ENCODE measurements around the gene UCP1.

Gene UCP1, protein sequence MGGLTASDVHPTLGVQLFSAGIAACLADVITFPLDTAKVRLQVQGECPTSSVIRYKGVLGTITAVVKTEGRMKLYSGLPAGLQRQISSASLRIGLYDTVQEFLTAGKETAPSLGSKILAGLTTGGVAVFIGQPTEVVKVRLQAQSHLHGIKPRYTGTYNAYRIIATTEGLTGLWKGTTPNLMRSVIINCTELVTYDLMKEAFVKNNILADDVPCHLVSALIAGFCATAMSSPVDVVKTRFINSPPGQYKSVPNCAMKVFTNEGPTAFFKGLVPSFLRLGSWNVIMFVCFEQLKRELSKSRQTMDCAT

GRCh38 chr4:140568507-140569306, at the start of gene UCP1:
Gene UCP1, minus strand, starts transcription at chr4:140568961. Its CDS starts 232 bp downstream, at chr4:140568729.
- no peak for FAIRE-seq

GRCh38 chr4:140617499-140618248, 48.9 kb upstream of the UCP1 start:
- no peak for FAIRE-seq

- FAIRE-seq = no peak
These were observed 46.7 kb upstream of the UCP1 start for GRCh38 chr4:140615451-140615850.

- no peak for FAIRE-seq
These were observed 43.6 kb upstream of the UCP1 start for GRCh38 chr4:140612357-140612756.

DNA sequence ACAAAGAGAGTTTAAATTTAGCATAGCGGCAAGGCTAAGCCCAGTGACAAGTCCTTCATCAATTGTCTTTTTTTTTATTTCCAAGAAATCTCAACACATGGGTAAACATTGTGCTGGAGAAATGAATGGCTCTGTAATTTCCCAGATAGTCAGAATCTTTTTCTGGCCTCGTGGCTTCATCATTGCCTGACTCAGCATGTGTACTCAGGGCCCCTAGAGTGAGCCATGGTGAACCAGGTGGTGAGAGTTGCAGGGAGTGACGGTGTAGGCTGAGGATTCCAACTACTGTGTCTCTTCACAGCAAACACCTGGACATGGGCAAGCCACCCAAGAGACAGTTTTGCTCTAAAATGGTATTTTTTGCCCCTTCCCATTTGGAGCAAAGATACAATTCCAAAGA, 43.1 kb upstream of the UCP1 start:
- FAIRE-seq = no peak

DNA sequence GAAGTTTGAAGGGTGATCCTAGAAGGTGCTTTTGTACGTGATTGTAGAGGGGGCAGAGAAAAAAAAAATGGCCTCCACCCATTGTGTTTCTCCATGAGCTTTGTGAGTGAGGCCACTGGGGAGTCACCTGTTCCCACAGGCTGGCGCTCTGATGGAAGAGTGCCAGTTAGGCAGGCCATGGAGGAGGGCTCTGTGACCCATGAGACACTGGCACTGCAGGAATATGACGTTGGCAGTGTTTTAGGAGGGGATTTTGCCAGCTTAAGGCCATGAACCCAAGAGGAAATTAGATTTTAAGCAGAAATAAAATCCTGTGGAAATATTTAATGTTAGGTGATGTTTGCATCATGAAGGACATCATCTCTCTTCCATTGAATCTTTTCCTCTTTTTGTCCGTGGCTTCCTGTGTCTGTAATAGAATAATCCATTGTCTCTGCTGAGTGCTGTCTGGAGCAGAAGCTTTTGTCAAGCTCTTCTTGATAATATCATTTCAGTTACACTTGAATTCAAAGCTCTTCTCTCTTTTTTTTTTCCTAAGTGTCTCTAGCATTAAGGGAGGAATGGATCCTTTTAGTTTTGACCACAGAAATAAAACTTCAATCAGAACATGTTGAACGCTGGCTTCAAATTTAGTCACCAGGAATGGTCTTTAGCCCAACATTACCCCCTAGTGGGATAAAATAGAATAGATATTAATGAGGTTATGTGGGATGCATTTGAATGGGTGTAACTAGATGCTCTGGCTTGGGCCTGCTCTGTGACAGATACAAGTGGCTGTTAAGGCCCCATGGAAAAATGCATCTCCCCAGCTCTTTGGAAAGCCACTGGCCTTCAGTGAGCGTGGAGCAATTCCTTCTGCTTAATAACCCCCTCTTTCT, 41.0 kb upstream of the UCP1 start:
- peak; percentile 79 for FAIRE-seq

- FAIRE-seq = no peak
These were observed 39.1 kb upstream of the UCP1 start for GRCh38 chr4:140607852-140608251.

- FAIRE-seq = no peak
These were observed 35.8 kb upstream of the UCP1 start for GRCh38 chr4:140604544-140604943.

DNA sequence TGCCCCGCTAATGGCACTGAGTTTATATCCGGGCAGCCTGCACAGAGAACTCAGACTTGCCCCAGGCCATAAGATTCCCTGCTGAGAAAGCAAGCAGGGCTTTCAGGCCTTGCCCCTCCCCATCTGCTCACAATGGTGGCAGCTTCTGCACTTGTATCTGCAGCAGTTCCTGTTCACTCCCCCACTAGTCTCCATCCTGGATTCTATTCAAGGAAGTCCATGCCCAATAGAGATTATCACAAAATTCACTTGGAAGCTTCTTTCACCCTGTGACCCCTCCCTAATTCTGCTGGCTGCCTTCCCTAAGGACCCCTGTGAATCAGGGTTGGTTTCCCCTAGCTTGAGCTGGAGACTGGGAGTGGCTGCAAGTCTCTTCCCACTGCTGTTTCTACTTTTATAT, 34.5 kb upstream of the UCP1 start:
- no peak for FAIRE-seq

DNA sequence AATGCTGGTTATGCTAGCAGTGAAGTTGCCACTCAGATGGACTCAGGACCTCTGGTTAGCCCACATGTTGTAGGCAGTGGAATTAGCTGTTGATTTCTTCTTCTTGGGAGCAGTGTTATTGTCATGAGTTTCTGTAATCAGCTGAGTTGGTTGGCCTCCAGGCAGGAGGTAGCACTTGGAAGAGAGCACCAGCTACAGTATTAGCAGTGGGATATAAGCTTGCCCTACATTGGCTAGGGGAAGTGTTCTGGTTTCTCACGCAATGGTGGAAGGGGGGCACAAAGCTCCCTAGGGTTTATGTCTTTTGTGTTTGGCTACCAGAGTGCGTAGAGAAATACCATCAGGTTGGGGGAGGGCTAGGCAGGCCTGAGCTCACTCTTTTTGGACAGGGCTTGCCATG, 34.0 kb upstream of the UCP1 start:
- FAIRE-seq = no peak

DNA sequence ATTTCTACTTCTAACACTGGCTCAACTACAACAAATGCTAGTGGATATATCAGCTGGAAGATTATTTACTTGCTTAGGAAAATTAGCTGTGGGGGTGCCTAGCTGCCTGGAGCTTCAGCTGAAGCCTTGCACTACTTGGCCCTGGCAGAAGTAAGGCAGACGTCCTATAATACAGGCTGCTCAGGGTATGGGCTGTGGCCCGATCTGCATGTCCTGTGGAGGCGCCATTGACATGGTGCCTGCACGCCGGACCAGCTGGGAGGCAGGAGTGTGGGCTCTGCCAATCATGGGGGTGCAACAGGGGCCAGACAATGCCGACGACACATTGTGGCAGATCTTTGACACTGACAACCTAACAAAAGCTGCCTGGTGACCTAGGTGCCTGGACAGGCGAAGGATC, 31.6 kb upstream of the UCP1 start:
- FAIRE-seq = no peak

DNA sequence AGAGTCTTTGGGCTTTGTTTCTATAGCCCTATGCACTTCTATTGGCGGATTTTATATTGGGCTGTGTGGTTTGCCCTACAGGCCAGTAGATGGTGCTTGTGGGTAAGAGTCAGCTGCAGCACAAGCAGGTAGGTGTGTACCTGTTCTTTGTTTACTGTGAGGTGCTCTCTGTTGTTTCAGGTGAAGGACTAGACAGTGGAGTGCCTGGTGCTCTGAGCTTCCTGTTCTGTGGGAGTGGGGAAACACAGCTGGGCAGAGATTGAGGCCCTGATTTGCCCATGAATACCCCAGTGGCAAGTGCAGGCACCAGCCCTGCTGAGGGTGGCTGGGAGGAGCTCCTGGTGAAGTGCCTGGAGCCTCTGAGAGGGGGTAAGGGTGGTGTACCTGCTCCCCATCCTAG, 26.3 kb upstream of the UCP1 start:
- FAIRE-seq = no peak

- FAIRE-seq = no peak
These were observed 15.7 kb upstream of the UCP1 start for GRCh38 chr4:140584439-140584838.

GRCh38 chr4:140581078-140581477, 12.3 kb upstream of the UCP1 start:
- no peak for FAIRE-seq

- no peak for FAIRE-seq
These were observed 10.5 kb upstream of the UCP1 start for GRCh38 chr4:140579278-140579677.

GRCh38 chr4:140575489-140575888, 6.7 kb upstream of the UCP1 start:
- no peak for FAIRE-seq

- no peak for FAIRE-seq
These were observed 2.9 kb upstream of the UCP1 start for GRCh38 chr4:140571620-140572019.

DNA sequence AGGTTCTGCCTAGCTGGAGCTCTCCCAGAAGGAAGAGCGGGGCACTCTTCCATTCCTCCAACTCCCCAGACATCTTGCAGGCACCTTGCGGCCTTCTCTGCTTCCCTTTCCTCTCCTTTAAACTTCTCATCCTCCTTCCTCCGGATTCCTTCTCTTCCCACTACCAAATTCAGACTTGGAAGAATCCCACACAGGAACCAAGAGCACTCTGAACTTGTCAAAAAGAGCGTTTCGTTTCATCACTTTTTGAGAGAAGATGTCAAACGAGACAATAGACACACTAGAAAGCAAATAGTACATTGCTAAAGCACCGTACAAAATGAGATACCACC, 512 bp upstream of the UCP1 start:
- no peak for FAIRE-seq

DNA sequence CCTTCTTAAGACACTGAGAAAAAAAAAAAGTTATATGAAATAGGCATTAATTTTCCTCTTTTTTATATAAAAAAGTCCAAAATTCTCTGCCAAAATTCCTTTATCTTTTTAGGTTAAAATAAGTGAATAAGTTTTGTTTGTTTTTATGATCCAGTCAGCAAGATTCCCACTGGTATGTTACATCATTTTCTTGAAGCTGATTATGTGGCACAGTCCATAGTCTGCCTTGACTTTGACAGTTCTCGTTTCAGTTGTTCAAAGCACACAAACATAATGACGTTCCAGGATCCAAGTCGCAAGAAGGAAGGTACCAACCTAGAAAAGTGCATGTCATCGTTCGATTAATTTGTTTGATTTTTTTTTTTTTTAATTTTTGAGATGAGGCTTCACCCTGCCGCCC, 9.1 kb downstream of the UCP1 start:
- FAIRE-seq = no peak

GRCh38 chr4:140557831-140558435, 10.8 kb downstream of the UCP1 start:
- FAIRE-seq = no peak

GRCh38 chr4:140556372-140557085, 12.2 kb downstream of the UCP1 start:
- FAIRE-seq = no peak
